HG02642 (cell line): ENCODE measurements around the gene PERP.
"Not testable (repeated sequence)": the region's sequence is repeated elsewhere in the genome, so short reads cannot be mapped to it uniquely, and the experiment has no call there.

Experiments
- ATAC-seq: cut with Tn5 transposase; IDR thresholded peaks from one replicate; pipeline ENCODE4 v1.9.1; 2021; ENCODE audit warnings: mild to moderate bottlenecking; ENCODE audit not compliant: unreplicated experiment, poor library complexity

The PERP gene

DNA sequence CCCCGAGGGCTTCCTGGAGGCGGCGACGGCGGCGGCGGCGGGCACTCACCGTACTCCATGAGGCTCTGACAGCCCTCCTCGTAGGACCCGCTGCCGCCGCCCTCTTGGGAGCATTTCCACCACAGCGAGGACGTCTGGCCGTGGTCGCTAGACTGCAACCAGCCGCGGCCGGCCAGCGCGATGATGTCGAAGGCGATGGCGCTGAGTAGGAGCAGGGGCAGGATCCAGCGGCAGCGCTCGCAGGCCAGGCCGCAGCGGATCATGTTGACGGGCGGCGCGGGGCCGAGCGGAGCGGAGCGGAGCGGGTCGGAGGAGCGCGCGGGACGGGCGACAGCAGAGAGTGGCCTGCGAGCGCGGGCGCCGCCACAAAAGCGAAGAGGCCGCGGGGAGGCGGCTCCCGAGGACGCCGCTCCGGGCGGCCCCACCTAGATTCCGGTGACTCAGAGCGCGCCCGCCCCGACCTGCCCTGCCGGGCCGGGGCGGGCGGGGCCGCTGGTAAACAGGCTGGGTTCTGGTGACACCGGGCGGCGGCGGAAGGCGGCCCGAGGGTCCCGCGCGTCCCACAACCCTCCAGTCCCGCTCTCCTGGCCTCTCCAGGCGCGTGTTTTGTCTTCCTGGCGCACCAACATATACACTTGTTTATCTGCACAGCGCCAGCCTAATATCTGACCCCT, at the start of gene PERP:
TSS of gene PERP (minus strand) at position 342 of the 674 bp plus-strand sequence. CDS start at position 263, 79 bp downstream.
- ATAC-seq = peak; percentile 72

DNA sequence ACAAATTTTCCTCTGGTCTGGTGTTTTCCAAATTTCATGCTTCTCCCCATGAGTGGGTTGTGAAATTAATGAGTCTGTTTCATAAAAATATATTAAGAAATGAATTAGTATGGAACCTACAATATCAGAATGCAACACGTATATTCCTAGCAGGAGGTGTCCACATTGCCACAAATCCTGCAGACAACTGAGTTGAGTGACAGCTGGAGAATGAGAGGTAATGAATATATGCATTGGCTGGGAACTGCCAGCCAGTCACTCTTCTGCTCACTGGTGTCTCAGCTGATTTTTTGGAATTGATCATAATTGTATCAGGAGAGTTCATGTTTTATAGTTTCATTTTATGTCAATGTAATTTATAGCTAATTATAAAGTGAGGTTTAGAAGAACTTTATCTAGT, 48.2 kb upstream of the PERP start:
- ATAC-seq = no peak

DNA sequence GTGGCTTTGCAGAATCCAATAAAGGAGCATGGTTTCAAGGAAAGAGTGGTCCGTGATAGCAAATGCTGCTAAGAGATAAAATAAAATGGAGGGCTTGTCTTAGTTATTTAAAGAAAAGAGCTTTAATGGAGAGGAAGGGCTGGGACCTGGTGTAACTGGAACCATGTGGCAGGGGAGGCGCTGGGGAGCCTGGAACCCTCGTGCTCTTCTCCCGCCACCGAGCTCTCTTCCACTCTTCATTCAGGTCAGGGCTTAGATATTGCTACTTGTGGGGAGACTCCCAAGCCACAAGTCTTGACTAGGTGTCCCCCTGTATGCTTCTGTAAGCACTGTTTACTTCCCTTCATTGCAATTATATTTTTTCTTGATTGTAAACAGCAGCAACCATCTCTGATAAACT, 39.3 kb upstream of the PERP start:
- no peak for ATAC-seq

DNA sequence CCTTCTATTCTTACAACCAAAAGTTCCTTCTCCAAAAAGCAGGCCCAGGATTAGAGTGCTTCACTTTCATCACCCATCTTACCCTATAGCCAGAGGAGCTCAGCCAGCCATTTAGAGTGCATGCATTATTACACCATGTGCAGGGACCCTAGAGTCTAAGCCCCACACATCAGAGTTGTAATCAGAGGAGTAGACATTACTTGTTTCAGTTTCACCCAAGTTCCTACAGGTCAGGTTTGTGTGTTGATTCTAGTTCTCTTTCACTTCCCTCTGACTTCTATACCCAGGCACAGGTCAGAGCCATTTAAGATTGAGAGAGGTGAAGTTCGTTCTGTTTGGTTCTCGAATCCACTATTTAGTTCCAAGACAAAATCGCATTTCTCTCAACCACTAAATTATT, 38.2 kb upstream of the PERP start:
- ATAC-seq = no peak

DNA sequence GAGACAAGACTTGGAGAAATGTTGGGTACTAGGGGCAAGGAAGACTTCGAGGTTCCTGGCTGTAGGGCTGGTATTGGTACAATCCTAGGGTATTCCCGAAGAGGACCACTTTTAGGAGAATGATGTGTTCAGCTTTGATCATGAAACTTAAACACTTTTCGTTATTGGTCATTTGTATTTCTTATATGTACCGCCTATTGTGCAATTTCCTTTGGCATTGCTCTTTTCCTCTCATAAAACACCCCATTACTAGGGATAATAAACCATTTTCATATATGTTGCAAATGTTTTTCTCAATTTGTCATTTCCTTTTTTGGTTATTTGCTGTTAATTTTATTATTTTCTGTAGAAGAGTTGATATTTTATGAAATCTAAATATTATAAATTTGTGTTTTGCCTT, 35.6 kb upstream of the PERP start:
- ATAC-seq = no peak

DNA sequence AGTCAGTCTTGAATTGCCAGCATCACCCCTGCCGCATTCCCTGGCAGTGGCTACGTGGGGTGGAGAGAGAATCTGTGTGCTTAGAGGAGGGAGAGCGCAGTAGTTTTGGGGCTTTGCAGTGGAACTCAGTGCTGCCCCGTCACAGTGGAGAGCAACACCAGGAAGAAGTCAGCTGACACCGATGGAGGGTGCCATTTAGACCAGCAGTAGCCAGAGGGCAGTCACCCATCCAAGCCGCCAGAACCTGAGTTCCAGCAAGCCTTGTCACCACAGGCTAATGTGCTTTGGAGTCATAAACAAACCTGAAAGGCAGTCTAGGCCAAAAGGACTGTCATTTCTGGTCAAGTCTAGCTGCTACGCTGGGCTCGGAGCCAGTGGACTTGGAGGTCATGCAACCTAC, 22.0 kb upstream of the PERP start:
- no peak for ATAC-seq

DNA sequence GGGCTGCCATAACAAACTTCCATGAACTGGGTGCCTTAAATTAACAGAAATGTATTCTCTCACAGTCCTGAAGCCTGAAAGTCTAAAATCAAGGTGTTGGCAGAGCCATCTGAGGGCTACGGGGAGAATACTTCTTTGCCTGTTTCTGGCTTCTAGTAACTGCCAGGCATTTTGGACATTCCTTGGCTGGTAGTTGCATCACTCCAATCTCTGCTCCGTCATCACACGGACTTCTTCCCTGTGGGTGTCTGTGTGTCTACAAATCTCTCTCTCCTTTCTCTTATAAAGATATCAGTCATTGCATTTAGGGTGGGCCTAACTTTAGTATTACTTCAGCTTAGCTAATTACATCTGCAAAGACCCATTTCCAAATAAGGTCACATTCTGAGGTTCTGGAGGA, 20.9 kb upstream of the PERP start:
- no peak for ATAC-seq

DNA sequence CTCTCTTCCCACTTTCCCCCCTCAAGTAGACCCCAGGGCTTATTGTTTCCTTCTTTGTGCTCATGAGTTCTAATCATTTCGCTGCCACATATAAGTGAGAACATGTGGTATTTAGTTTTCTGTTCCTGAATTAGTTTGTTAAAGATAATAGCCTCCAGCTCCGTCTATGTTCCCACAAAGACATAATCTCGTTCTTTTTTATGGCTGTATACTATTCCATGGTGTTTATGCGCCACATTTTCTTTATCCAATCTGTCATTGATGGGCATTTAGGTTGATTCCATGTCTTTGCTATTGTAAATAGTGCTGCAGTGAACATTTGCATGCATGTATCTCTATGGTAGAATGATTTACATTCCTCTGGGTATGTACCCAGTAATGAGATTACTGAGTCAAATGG, 16.9 kb upstream of the PERP start:
- ATAC-seq = no peak

DNA sequence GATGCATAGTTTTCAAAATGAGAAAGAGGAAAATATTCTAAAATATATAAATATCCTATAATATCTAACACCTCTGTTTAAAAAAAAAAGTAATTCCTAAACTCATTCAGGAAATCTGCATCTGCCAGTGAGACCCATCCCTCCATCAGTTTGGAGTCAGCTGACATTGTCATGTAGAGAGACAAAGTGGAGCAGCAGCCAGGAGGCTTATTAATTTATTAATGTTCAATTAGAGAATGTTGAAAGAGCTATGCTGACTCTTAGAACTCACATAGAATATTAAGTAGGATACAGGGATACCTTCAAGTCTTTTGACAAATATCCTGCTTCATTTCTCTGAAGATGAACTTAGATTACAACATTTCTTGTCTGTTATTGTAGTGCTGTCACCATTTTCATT, 12.8 kb upstream of the PERP start:
- ATAC-seq = no peak

DNA sequence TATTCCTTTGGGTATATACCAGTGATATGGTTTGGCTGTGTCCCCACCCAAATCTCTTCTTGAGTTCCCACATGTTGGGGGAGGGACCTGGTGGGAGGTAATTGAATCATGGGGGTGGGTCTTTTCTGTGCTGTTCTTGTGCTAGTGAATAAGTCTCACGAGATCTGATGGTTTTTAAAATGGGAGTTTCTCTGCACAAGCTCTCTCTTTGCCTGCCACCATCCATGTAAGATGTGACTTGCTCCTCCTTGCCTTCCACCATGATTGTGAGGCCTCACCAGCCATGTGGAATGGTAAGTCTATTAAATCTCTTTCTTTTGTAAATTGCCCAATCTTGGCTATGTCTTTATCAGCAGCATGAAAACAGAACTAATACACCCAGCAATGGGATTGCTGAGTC, 12.0 kb upstream of the PERP start:
- ATAC-seq = not testable (repeated sequence)

DNA sequence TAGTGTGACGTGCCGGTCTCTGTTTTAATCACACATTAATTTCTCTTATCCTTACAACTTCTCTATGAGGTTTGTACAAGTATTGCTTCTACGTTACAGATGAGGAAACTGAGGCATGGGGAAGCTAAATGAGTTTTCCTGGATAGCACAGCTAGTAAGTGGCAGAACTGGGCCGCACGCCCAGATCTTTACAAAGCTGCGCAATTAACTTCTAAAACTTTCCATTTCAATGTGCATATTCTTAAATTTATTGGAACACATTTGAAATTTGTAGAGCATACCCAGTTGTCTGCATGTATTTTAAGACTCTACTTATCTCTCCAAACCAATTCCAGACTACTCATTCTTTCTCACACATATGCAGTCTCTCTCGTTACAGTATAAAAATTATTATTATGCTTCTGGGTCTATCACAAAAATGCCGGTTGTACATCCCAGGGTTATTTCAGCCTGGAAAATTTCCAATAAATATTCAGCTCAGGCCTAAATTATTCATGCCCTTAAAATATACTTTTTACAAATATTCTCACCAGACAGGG, 10.2 kb upstream of the PERP start:
- ATAC-seq = no peak

DNA sequence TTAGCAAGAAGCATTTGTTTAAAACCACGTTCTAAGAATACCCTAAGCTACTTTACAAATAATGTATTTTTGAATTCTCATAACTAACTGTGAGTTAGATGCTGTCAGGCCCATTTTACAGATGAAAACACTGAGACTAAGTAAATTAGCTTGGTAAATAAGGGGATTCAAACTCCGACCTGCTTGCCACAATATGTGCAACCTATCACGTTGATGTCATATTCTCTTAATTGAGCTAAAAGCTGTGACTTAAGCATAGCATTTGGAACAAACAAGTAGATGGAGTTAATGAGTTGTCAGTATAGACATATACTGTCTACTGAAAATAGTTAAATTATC, 9.4 kb upstream of the PERP start:
- no peak for ATAC-seq

DNA sequence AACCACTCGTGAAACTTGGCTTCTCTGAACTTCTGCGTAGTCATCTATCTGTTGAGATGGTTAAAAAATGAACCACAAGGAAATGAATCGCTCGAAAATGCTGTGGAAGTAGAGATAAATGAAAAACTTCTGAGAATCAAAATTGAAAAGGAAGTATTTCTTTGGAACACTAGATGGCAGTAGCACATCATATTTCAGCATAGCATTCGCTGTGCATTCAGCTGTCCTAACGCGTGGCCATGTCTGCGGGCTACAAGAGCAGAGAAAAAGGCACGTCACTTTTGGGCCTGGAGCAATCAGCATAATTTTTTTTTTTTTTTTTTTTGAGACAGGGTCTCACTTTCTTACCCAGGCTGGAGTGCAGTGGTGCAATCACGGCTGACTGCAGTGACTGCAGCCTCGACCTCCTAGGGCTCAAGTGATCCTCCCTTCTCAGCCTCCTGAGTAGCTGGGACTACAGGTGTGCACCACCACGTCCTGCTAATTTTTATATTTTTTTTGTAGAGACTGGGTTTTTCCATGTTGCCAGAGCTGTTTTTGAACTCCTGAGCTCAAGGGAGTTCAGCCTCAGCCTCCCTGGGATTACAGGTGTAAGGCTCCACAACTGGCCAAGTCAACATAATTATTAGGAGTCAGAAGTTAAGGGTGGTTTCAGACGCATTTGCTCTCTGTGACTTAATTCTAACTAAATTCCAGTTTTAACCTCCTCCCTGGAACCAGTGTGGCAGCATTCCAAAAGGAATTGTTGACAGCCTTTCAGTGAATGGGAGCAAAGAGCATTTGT, 8.8 kb upstream of the PERP start:
- ATAC-seq = peak; percentile 78

DNA sequence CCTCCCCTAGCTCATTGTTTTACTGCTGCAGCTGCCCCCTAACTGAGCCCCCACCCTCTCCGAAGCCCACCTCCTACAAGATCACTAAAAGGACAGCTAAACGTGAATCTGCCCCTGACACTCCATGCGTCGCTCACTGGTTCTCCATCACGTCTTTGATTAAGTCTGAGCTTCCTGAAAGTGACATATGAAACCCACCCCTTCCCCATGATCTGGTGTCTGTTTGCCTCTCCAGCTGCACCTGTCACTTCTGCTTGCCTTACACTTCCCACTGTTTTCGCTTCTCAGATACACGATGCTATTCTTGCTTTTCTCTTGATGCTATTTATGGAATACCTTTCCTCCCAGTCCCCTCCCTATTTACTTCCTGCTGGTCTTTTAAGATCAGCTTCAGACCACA, 8.0 kb upstream of the PERP start:
- no peak for ATAC-seq

DNA sequence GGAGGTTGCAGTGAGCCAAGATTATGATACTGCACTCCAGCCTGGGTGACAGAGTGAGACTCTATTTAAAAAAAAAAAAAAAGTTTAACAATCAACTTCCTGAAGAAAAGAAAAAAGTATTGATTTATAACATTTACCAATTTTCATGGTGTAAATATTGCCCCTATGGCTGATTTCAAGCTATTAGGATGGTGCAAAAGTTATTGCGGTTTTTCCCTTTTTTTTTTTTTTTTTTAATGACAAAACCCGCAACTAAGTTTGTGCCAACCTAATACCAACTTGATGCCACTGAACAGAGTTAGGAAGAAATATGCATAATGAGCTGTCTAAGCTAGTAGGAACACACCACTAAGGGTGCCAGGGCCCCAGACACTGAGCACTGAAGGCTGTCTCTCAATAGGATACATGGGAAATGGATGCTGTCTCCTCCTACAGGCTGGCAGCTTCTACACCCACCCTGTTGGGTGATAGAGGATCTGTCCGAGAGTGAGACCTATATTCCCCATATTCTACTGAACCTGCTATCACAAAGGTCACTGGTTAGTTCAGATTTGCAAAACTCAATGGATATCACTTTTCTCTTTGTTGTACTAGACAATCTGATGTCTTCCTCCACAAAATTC, 6.5 kb upstream of the PERP start:
- ATAC-seq = no peak

DNA sequence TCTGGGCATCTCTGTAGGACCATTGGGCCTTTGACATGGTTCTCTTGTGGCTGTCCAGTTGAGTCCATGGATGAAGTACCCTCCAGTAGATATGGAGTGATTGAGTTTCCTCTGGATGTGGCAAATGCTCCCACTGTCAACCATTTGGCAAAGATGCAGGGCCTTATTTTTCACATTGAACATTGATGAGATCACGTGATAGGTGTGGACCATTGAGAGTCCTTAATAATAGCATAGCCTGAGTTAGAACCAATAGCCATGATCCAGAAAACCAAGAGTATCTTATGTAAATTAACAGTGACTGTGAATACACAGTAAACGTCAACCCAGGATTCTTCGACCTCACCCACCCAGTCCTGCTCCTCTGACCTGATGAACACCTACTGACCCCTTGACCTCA, 3.0 kb upstream of the PERP start:
- no peak for ATAC-seq

DNA sequence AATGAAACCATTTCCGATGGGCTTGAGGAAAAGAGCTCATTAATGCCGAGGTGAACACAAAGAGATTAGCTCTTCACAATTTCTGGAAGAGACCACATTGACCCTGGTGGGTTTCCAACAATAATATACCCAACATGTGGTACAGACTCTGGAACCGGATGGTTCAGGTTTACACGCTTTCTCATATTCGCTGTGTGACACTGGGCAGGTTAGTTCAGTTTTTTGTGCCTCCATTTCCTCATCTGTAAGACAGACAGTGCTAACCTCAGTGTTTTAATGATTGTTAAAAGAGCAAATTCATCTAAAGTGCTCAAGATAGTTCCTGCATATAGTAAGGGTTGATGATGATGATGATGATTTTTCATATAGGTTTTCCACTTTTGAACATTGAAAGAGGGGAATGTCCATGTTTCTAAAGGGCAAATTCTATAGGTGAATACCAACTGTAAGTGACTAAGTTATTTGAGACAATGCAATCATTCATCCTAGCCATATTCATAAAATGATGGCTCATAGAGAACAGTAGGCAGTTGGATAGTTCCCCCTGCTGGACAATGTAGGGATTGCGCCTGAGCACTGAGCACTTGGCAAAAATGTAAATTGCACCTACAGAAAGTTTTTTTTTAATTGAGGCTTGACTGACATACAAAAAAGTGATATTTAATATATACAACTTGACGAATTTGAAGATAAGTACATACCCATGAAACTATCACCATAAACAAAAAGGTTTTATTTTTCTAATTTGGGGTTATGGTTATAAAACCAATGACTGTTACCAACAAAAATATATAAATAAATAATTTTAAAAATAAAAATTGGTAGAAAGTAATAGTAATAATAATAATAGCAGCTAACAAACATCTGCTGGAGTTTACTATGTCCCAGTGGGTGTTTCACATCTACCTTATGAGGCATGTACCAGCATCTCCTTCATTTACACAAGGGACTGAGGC, 2.1 kb upstream of the PERP start:
- ATAC-seq = no peak

DNA sequence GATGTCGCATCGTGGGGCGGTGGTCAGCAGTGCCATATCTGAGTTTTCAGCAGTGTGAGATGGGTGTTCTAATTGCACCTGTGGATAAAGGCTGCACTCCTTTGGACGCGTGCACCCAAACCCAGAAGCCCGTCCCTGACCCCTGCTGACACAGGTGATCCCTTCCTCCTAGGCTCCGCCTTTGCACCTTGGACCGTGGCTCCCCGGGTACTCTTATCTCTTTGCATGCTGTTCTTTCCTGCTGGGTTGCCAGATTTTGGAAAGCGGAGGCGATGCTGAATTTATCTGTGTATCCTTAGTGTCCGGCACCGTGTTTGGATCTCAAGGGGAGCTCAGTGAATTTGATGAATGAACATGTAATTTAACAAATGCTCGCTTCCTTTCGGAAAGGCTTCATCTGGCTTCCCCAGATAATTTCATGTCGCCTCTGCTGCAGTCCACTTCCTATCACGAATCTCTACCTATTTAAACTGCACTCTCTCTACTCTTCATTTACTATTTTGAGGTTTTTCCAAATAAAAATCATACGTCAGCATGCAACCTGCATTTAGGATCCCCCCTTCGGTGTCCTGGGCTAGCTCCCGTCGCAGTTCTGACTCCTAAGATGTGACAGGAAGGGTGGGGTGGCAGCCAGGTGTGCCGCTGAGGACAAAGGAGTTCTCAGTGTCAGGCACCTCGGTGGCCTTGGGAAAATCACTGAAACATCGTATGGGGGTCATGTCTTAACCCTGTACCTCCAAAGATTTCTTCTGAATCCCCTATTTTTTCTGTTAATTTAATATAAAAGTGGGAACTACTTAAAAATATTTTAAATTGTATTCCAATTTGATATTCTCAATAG, 753 bp upstream of the PERP start:
- peak; percentile 17 for ATAC-seq

DNA sequence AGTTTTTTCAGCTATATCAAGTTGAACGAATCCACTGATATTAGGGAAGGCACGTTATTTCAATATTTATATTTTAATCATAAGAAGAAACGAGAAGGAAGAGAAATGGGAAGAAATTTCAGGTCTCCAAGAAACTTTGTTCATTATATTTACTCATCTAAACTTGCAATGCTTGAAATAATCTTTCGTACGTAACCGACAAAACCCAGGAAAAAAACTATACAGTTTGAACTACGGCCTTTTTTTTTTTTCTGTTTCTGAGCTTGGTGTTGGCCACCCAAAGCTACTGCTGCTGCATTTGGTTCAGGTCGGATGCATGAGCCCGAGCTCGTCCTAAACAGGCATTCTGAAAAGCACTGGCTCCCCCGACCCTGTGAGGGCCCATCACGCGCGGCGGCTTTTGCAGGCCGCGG, 548 bp downstream of the PERP start:
- ATAC-seq = no peak
